H1 (cell line): ENCODE results near the gene MYO18A. TPM values are rescaled to one million over a fixed set of nuclear protein-coding genes. Genes with fewer than 3 reads are reported as not detected.

Experiments used
- CTCF ChIA-PET: fragments of 300-600 bp; sonication (Branson Sonifier 250); formaldehyde crosslinking; loops from one replicate; lab custom pipeline; 2021; ENCODE audit not compliant: partially characterized antibody; lab: Charles Lee
- POLR2A ChIA-PET: fragments of 300-600 bp; sonication (Branson Sonifier 250); formaldehyde crosslinking; loops from one replicate; lab custom pipeline; 2021; ENCODE audit warnings: inconsistent platforms; ENCODE audit not compliant: partially characterized antibody; lab: Charles Lee
- DNase-seq, 2 experiments: peaks; one replicate each; pipeline versions ENCODE4 v3.0.0 to v3.0.0-alpha.2; 2010 to 2022; ENCODE audit warnings: low spot score in 2 of 2, low read depth in 1 of 2, mixed read lengths in 1 of 2
- FAIRE-seq: peaks from 2 replicates; lab custom pipeline; 2011; peaks lifted over from hg19 to GRCh38; lab: Jason Lieb, UNC
- H2AFZ ChIP-seq: 2 replicates; pipeline ENCODE4 v1.8.1; 2012; ENCODE audit warnings: low read length, inconsistent platforms
- H2AK5ac ChIP-seq: 2 replicates; pipeline ENCODE4 v1.6.1; 2013; ENCODE audit warnings: low read depth, low read length
- H2BK120ac ChIP-seq: replicated peaks from 2 replicates; pipeline ENCODE3; 2013; ENCODE audit warnings: low read depth, low read length, inconsistent platforms
- H2BK12ac ChIP-seq: 2 replicates; pipeline ENCODE4 v1.6.1; 2013; ENCODE audit warnings: low read depth, low read length
- H2BK15ac ChIP-seq: 2 replicates; pipeline ENCODE4 v1.6.1; 2013; ENCODE audit warnings: low read length
- H2BK20ac ChIP-seq: 2 replicates; pipeline ENCODE4 v1.6.1; 2013; ENCODE audit warnings: low read length
- H2BK5ac ChIP-seq: 2 replicates; pipeline ENCODE4 v1.6.1; 2013; ENCODE audit warnings: low read depth, low read length
- H3K14ac ChIP-seq: 2 replicates; pipeline ENCODE4 v1.6.1; 2013; ENCODE audit warnings: inconsistent platforms; ENCODE audit not compliant: insufficient read length
- H3K18ac ChIP-seq: 2 replicates; pipeline ENCODE4 v1.6.1; 2013; ENCODE audit warnings: low read length; ENCODE audit errors: extremely low read depth
- H3K23ac ChIP-seq: 2 replicates; pipeline ENCODE4 v1.6.1; 2013; ENCODE audit warnings: inconsistent platforms; ENCODE audit not compliant: insufficient read length
- H3K23me2 ChIP-seq: 2 replicates; pipeline ENCODE4 v1.6.1; 2013; ENCODE audit warnings: low read depth, low read length
- H3K27ac ChIP-seq: 2 replicates; pipeline ENCODE4 v1.6.1; 2011; ENCODE audit warnings: low read depth, low read length, inconsistent platforms
- H3K27me3 ChIP-seq, 4 experiments: replicated peaks in 1 of 4; 1 replicate in 1 of 4; 2 replicates in 3 of 4; pipeline versions ENCODE4 v1.6.1 to v1.8.1; 2011 to 2013; ENCODE audit warnings: low read length in 3 of 4, mild to moderate bottlenecking in 3 of 4, inconsistent platforms in 2 of 4, mixed read lengths in 2 of 4, moderate library complexity in 1 of 4; ENCODE audit not compliant: control insufficient read depth in 3 of 4, insufficient read depth in 3 of 4; ENCODE audit errors: extremely low read depth in 1 of 4
- H3K36me3 ChIP-seq, 4 experiments: 2 replicates each; pipeline versions ENCODE4 v1.6.1 to v1.8.1; 2011 to 2013; ENCODE audit warnings: mild to moderate bottlenecking in 4 of 4, low read length in 3 of 4, moderate library complexity in 2 of 4, control low read depth in 1 of 4, inconsistent platforms in 1 of 4; ENCODE audit not compliant: insufficient read depth in 4 of 4, control insufficient read depth in 2 of 4
- H3K4ac ChIP-seq: replicated peaks from 2 replicates; pipeline ENCODE3; 2013; ENCODE audit warnings: low read length, low read depth, mixed read lengths, inconsistent platforms; ENCODE audit not compliant: insufficient read length
- H3K4me1 ChIP-seq, 4 experiments: replicated peaks in 1 of 4; 1 replicate in 1 of 4; 2 replicates in 3 of 4; pipeline versions ENCODE4 v1.6.1 to v1.8.1; 2011 to 2013; ENCODE audit warnings: low read length in 3 of 4, inconsistent platforms in 2 of 4, mixed read lengths in 1 of 4; ENCODE audit not compliant: insufficient read depth in 4 of 4, control insufficient read depth in 3 of 4
- H3K4me2 ChIP-seq, 2 experiments: 2 replicates each; pipeline versions ENCODE4 v1.6.1 to v1.8.1; 2011 to 2013; ENCODE audit warnings: low read depth in 2 of 2, low read length in 2 of 2, control low read depth in 1 of 2, inconsistent platforms in 1 of 2, mild to moderate bottlenecking in 1 of 2; ENCODE audit not compliant: insufficient read depth in 1 of 2
- H3K4me3 ChIP-seq, 4 experiments: fragments of 200-600, 300-600 bp in 1 of 4; sonication (generic), shearing (Covaris generic), sonication (Bioruptor Twin) in 1 of 4; 2 replicates each; pipeline versions ENCODE4 v1.5.1 to v1.8.1; 2011 to 2016; ENCODE audit warnings: low read length in 4 of 4, low read depth in 3 of 4, control low read depth in 2 of 4, inconsistent platforms in 2 of 4, mild to moderate bottlenecking in 2 of 4, mixed read lengths in 1 of 4, moderate library complexity in 1 of 4; ENCODE audit not compliant: insufficient read depth in 2 of 4; ENCODE audit errors: extremely low read depth in 1 of 4
- H3K56ac ChIP-seq: replicated peaks from 2 replicates; pipeline ENCODE3; 2013; ENCODE audit warnings: low read depth, mild to moderate bottlenecking, mixed read lengths, low read length, inconsistent platforms; ENCODE audit not compliant: insufficient read length
- H3K79me1 ChIP-seq: 2 replicates; pipeline ENCODE4 v1.6.1; 2013; ENCODE audit warnings: low read depth, low read length, control low read depth
- H3K79me2 ChIP-seq, 2 experiments: 2 replicates each; pipeline versions ENCODE4 v1.6.1 to v1.8.1; 2012 to 2013; ENCODE audit warnings: low read length in 2 of 2, mild to moderate bottlenecking in 2 of 2, inconsistent platforms in 1 of 2; ENCODE audit not compliant: insufficient read depth in 2 of 2, control insufficient read depth in 1 of 2
- H3K9ac ChIP-seq, 4 experiments: replicated peaks in 1 of 4; 1 replicate in 1 of 4; 2 replicates in 3 of 4; pipeline versions ENCODE4 v1.6.1 to v1.8.1; 2011 to 2013; ENCODE audit warnings: low read depth in 3 of 4, low read length in 3 of 4, control low read depth in 2 of 4, mild to moderate bottlenecking in 2 of 4, moderate library complexity in 2 of 4, inconsistent platforms in 1 of 4; ENCODE audit errors: extremely low read depth in 1 of 4
- H3K9me3 ChIP-seq, 2 experiments: 2 replicates each; pipeline versions ENCODE4 v1.6.1 to v1.8.1; 2012 to 2013; ENCODE audit warnings: mild to moderate bottlenecking in 2 of 2, moderate library complexity in 2 of 2, control low read depth in 1 of 2, inconsistent platforms in 1 of 2, low read depth in 1 of 2, low read length in 1 of 2, mixed read lengths in 1 of 2; ENCODE audit not compliant: insufficient read depth in 2 of 2
- H4K20me1 ChIP-seq, 2 experiments: replicated peaks in 1 of 2; 2 replicates each; pipeline versions ENCODE3 to v1.8.1; 2011 to 2013; ENCODE audit warnings: inconsistent platforms in 2 of 2, low read length in 2 of 2, mild to moderate bottlenecking in 1 of 2; ENCODE audit not compliant: insufficient read depth in 2 of 2, control insufficient read depth in 1 of 2
- H4K5ac ChIP-seq: 2 replicates; pipeline ENCODE4 v1.6.1; 2013; ENCODE audit warnings: low read length, low read depth, mixed read lengths, inconsistent platforms; ENCODE audit not compliant: insufficient read length
- H4K8ac ChIP-seq: 2 replicates; pipeline ENCODE4 v1.8.0; 2013; ENCODE audit warnings: mild to moderate bottlenecking, moderate library complexity, low read length, inconsistent platforms; ENCODE audit not compliant: insufficient read depth; ENCODE audit errors: extremely low read depth
- H4K91ac ChIP-seq: replicated peaks from 2 replicates; pipeline ENCODE3; 2013; ENCODE audit warnings: low read length, mixed read lengths, inconsistent platforms; ENCODE audit not compliant: insufficient read length
- BACH1 ChIP-seq: IDR thresholded peaks from 2 replicates; pipeline ENCODE4 v1.6.1; 2012; ENCODE audit warnings: low read length, improper control_type of control experiment
- CHD1 ChIP-seq: IDR thresholded peaks from 2 replicates; pipeline ENCODE4 v1.6.1; 2012; ENCODE audit warnings: low read depth, low read length, improper control_type of control experiment
- EP300 ChIP-seq, 2 experiments: IDR thresholded peaks; 1 replicate in 1 of 2; 2 replicates in 1 of 2; pipeline ENCODE4 v1.6.1; 2011 to 2012; ENCODE audit warnings: low read depth in 2 of 2, low read length in 2 of 2, mild to moderate bottlenecking in 2 of 2, borderline replicate concordance in 1 of 2, inconsistent platforms in 1 of 2, moderate library complexity in 1 of 2
- MAX ChIP-seq: IDR thresholded peaks from 2 replicates; pipeline ENCODE4 v1.6.1; 2012; ENCODE audit warnings: inconsistent platforms
- TAF7 ChIP-seq: optimal IDR thresholded peaks from 2 replicates; pipeline ENCODE3; 2011; ENCODE audit warnings: low read depth, mild to moderate bottlenecking, inconsistent platforms, low read length, moderate library complexity, borderline replicate concordance
- TBP ChIP-seq: IDR thresholded peaks from 2 replicates; pipeline ENCODE4 v1.6.1; 2011; ENCODE audit warnings: low read depth, low read length, improper control_type of control experiment
- TEAD4 ChIP-seq: IDR thresholded peaks from 2 replicates; pipeline ENCODE4 v1.6.1; 2012; ENCODE audit warnings: low read depth, low read length, inconsistent platforms, mixed read lengths
- WGBS, 2 experiments: shearing (Covaris generic) in 1 of 2; methylation state at CpG; one replicate each; pipeline versions ENCODE4 v1.1.6 to v1.1.7; 2013 to 2015; ENCODE audit warnings: low lambda C conversion rate in 2 of 2, mixed read lengths in 2 of 2, inconsistent platforms in 1 of 2, low coverage in 1 of 2, missing lambda C conversion rate in 1 of 2; ENCODE audit not compliant: insufficient replicate concordance in 2 of 2, insufficient coverage in 1 of 2, insufficient read length in 1 of 2; ENCODE audit errors: extremely low coverage in 1 of 2, missing lambda C conversion rate in 1 of 2; 5-methylcytosine and 5-hydroxymethylcytosine counted together
- polyA plus RNA-seq, 7 experiments: library from polyadenylated mRNA; depleted of rRNA in 3 of 7; stranded (reverse) in 5 of 7; unstranded in 2 of 7; fragments of >200 nt in 5 of 7; fragments of 200-250 nt in 2 of 7; gene quantifications; 1 replicate in 5 of 7; 2 replicates in 1 of 7; 4 replicates in 1 of 7; pipeline versions ENCODE4 v1.2.1 to v1.2.3, GENCODE V29; 2011 to 2013; ENCODE audit warnings: missing spikeins in 2 of 7, mixed read lengths in 2 of 7
- total RNA-seq: library from RNA; stranded (reverse); fragmentation: NEBNext Ultra II Directional; extraction: Animal tissue kit (Norgen Biotek cat#: 25700); gene quantifications from 2 replicates; pipeline ENCODE4 v1.2.1, GENCODE V29; 2021

Gene MYO18A
- total and polyA plus RNA-seq, 2 of the 8 experiments (the other 6 are each of a cell fraction or from before 2014, with no cell fraction given), result 7.6 to 43.8 TPM

- H2BK120ac ChIP-seq, result no peak overlapping the region
- H2BK5ac ChIP-seq, result no peak overlapping the region; the same call in 1 of the 2 replicates
- no peak overlapping the region for H3K23ac ChIP-seq
- H4K20me1 ChIP-seq, result no peaks in the 10 kb centered on the region
- H2BK15ac ChIP-seq, result no peak overlapping the region
- H3K9me3 ChIP-seq, result no peaks in the 10 kb centered on the region
- H3K4me3 ChIP-seq, result no peak overlapping the region
- H3K27me3 ChIP-seq, result no peaks in the 10 kb centered on the region
- H3K79me2 ChIP-seq, result peaks cover 0 to 6% of the 10 kb centered on the region in 2 experiments; a peak in 1 of 4 replicates
- H3K27ac ChIP-seq, result no peak overlapping the region
- no peak overlapping the region for H4K8ac ChIP-seq
- DNase-seq (no peak), FAIRE-seq (no peak)
- ChIA-PET CTCF (interaction anchor here (4.4 to 4.8 kb wide), 2 partner anchors 67 to 70 kb away, joined by 21 to 23 read pairs; no protein-coding TSS in a partner anchor), POLR2A (no interaction called here)
- peaks cover 0 to 19% (median 1%) of the 10 kb centered on the region in 4 experiments; a peak in 3 of 8 replicates for H3K36me3 ChIP-seq
- H3K56ac ChIP-seq, result no peak overlapping the region
- peaks cover 7 to 24% (median 15%) of the 10 kb centered on the region in 4 experiments for H3K4me1 ChIP-seq
- no peak overlapping the region for H3K14ac ChIP-seq
- H3K18ac ChIP-seq, result no peak overlapping the region
- H3K4ac ChIP-seq, result no peak overlapping the region
- H3K23me2 ChIP-seq, result peaks cover 4% of the 10 kb centered on the region; the same call in 1 of the 2 replicates
- 0 out of 2 replicates have a peak, but pooled peaks cover 2% of the 10 kb centered on the region for H3K79me1 ChIP-seq
- H2BK20ac ChIP-seq, result peak overlapping the region; percentile 97
- TF ChIP-seq EP300 (IDR thresholded peaks at IDR 0.05; ENCODE audit: borderline replicate concordance in 1 of 2, low read depth in 2 of 2, low read length in 2 of 2) (no peak), TBP (no peak), TAF7 (no peak), TEAD4 (no peak), BACH1 (no peak), MAX (no peak), CHD1 (no peak)
- TF ChIP-seq, all 59 proteins: peak for 0
- WGBS, 2 experiments, result 91% methylated on average over 7 of the region's 7 CpGs; no CpG with 5 or more reads in 1 of the 2 experiments
- no peak overlapping the region for H3K4me2 ChIP-seq
- peak overlapping the region; percentile 46; the same call in 1 of the 2 replicates for H2AK5ac ChIP-seq
- no peak overlapping the region for H4K91ac ChIP-seq
- H2AFZ ChIP-seq, result no peak overlapping the region
- peak overlapping the region; percentile 78; the same call in 1 of the 2 replicates for H2BK12ac ChIP-seq
- no peak overlapping the region for H3K9ac ChIP-seq
- no peak overlapping the region for H4K5ac ChIP-seq
Observed at GRCh38 chr17:29045734-29046472, 134.3 kb downstream of the MYO18A start.
